Subcutaneous adipose tissue (tissue), 4 donors: ENCODE data around the gene NGEF. TPM values are rescaled to one million over a fixed set of nuclear protein-coding genes. Genes with fewer than 3 reads are reported as not detected.

Source experiments
- total RNA-seq, 4 donors: library from RNA; depleted of rRNA; stranded (reverse); fragments of >200 nt; gene quantifications; one replicate each; pipeline ENCODE4 v1.1.0, GENCODE V29; 2016
- TF ChIP-seq, protein P1 (sequence below): fragments of 450-650 bp; IDR thresholded peaks from one replicate; pipeline ENCODE4 v1.5.1; 2016; ENCODE audit warnings: low read depth, mild to moderate bottlenecking, control low read depth, antibody characterized with exemption, moderate library complexity

NGEF gene
- total RNA-seq, 4 donors from 2014 or later, result 0.16 to 1.3 (median 0.17) TPM; not detected in 1

- TF ChIP-seq, protein P1, sequence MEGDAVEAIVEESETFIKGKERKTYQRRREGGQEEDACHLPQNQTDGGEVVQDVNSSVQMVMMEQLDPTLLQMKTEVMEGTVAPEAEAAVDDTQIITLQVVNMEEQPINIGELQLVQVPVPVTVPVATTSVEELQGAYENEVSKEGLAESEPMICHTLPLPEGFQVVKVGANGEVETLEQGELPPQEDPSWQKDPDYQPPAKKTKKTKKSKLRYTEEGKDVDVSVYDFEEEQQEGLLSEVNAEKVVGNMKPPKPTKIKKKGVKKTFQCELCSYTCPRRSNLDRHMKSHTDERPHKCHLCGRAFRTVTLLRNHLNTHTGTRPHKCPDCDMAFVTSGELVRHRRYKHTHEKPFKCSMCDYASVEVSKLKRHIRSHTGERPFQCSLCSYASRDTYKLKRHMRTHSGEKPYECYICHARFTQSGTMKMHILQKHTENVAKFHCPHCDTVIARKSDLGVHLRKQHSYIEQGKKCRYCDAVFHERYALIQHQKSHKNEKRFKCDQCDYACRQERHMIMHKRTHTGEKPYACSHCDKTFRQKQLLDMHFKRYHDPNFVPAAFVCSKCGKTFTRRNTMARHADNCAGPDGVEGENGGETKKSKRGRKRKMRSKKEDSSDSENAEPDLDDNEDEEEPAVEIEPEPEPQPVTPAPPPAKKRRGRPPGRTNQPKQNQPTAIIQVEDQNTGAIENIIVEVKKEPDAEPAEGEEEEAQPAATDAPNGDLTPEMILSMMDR, result no peak
These were observed 57.2 kb downstream of the NGEF start for GRCh38 chr2:232955856-232956255.

GRCh38 chr2:232954691-232955090 lies 58.4 kb downstream of the NGEF start:
- TF ChIP-seq, protein P1, result no peak

- TF ChIP-seq, protein P1, result no peak
These were observed 61.2 kb downstream of the NGEF start for GRCh38 chr2:232951891-232952290.

- TF ChIP-seq, protein P1, result no peak
These were observed 61.9 kb downstream of the NGEF start for GRCh38 chr2:232951181-232951580.

DNA sequence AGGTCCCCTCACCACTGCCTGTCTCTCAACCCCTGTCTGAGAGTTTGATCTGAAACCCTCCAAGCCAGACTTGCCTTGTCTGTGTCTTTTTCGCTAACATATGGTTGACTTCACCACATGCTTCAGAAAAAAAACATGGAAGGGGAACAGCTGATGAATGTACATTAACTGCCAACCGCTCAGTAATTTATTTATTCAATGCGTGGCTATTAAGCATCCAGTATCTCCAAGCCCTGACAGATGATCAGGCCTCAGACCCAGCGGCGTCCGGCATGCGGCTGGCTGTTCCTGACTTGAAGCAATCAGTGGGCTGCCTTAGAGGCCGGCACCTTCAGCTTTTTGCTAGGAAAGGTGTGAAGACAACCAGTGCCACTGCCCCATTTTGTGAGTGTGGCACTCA lies 62.3 kb downstream of the NGEF start:
- TF ChIP-seq, protein P1, result no peak

GRCh38 chr2:232949016-232949415 lies 64.0 kb downstream of the NGEF start:
- TF ChIP-seq, protein P1, result no peak

DNA sequence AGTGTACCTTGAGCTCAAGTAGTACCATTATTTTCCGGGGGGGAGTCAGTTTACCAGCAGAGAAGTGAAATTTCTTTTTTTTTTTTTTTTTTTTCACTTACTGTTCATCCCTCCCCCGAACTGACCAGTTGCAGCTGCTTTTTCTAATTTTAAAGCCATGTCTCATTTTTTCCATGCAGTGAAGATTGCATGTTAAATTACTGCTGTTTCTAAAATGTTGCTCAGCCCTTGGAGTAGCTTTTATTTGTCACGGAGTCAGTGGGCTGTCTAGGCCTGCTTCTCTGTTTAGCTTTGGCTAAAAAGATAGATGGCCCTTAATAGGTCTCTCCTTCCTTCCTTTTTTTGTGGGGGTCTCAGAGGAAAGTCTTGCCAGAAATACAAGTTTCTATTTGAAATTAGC lies 70.2 kb downstream of the NGEF start:
- TF ChIP-seq, protein P1, result no peak
